ENCODE data around the gene NACAD. TPM values are rescaled to one million over a fixed set of nuclear protein-coding genes. Genes with fewer than 3 reads are reported as not detected.

The NACAD gene
- total RNA-seq, 1 experiment from 2014 or later = 5.5 TPM

GRCh38 chr7:45125193-45125904 lies 36.6 kb upstream of the NACAD start:
- H3K27me3 Mint-ChIP-seq (ENCODE audit: low read depth) = no peaks in the 10 kb centered on the region
- H3K4me1 Mint-ChIP-seq = peaks cover 12% of the 10 kb centered on the region
- no peak overlapping the region for H3K4me3 Mint-ChIP-seq
- H3K9me3 Mint-ChIP-seq = no peaks in the 10 kb centered on the region
- ChIA-PET CTCF (interaction anchor here (1.1 to 2.7 kb wide), 4 partner anchors 10 to 152 kb away, joined by 3 to 23 read pairs (median 8); partner anchors contain the start of gene TBRG4), POLR2A (interaction anchor here (0.9 kb wide), 1 partner anchor 126 kb away, joined by 3 read pairs; no protein-coding TSS in a partner anchor)
- no peak overlapping the region for H3K27ac Mint-ChIP-seq
- ATAC-seq (no peak), DNase-seq (ENCODE audit: low spot score) (no peak)
- no peaks in the 10 kb centered on the region for H3K36me3 Mint-ChIP-seq
- TF ChIP-seq NR3C1 (CRISPR knock-in tag; conservative IDR thresholded peaks at IDR 0.05; ENCODE audit: low read depth) (no peak), SMAD4 (CRISPR knock-in tag; IDR thresholded peaks at IDR 0.05) (no peak), ERG (CRISPR knock-in tag; IDR thresholded peaks at IDR 0.05) (no peak), FOXP1 (CRISPR knock-in tag; IDR thresholded peaks at IDR 0.05; ENCODE audit: borderline replicate concordance) (no peak), ZNF317 (CRISPR knock-in tag; IDR thresholded peaks at IDR 0.05; ENCODE audit: borderline replicate concordance, low read depth) (no peak), ATF1 (CRISPR knock-in tag; IDR thresholded peaks at IDR 0.05) (no peak), ZNF232 (CRISPR knock-in tag; IDR thresholded peaks at IDR 0.05) (no peak), MAX (CRISPR knock-in tag; IDR thresholded peaks at IDR 0.05) (no peak), ATF6 (CRISPR knock-in tag; IDR thresholded peaks at IDR 0.05) (no peak), CREM (CRISPR knock-in tag; IDR thresholded peaks at IDR 0.05) (no peak), GABPB1 (CRISPR knock-in tag; IDR thresholded peaks at IDR 0.05) (no peak), AR (CRISPR knock-in tag; IDR thresholded peaks at IDR 0.05) (no peak), TEAD4 (CRISPR knock-in tag; IDR thresholded peaks at IDR 0.05) (no peak), PRRX2 (CRISPR knock-in tag; IDR thresholded peaks at IDR 0.05) (no peak), PREB (CRISPR knock-in tag; IDR thresholded peaks at IDR 0.05; ENCODE audit: borderline replicate concordance) (no peak), ATF3 (CRISPR knock-in tag; conservative IDR thresholded peaks at IDR 0.05) (no peak), RORB (CRISPR knock-in tag; IDR thresholded peaks at IDR 0.05) (no peak)
